Activated CD4-positive, CD25-positive, alpha-beta regulatory T cell (primary cell): ENCODE data around the gene FOXC2.
A peak's percentile ranks its signal among the peaks of the same experiment; 100 is the strongest.

Experiments used
- DNase-seq, 4 experiments: peaks; one replicate each; lab custom pipeline; 2025; lab: John Stamatoyannopoulos, UW

The FOXC2 gene

GRCh38 chr16:86590501-86591144 lies 24.0 kb downstream of the FOXC2 start:
- DNase-seq: no peak

DNA sequence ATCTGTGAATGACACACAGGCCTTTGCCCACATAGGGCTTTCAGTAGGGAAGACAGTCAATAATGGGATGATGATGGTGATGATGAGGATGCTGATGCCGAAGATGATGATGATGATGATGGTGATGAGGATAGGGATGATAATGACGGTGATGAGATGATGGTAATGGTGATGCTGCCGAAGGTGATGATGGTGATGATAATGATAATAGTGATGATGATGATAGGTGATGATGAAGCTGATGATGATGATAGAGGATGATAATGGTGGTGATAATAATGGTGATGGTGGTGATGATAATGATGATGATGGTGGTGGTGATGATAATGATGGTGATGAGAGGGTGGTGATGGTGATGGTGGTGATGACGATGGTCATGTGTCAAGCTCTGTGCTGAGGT lies 24.6 kb downstream of the FOXC2 start:
- DNase-seq: no peak

DNA sequence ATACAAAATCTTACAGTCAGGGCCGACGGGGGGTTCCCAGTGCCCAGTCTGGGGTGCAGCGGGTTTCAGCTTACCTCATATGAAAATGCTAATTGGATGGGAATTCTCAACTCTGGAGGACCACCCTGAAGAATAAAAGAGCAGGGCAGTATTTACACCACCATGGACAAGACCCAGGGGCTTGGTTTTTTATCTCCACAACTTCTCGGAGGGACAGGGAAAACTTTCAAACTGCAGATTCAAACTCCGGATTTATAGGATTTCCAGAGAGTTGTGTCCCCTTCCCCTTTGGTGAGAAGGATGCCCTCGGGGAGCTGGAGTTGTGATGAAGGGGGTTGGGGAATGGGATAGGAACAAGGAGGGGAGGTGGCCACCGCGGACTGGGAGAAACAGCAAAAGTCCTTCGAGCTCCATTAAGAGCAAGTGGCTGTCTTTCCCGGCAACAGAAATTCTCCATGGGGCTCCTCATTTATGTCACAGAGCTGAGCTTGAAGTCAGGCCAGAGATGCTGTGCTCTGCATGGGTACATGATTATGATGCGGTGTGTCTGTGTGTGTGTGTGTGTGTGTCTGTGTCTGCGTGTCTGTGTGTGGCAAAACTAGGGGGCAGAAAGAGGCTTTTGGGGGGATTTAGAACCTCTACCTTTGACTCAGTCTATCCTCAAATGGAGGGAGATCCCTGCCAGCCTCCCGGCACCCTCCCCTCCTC lies 27.4 kb downstream of the FOXC2 start:
- no peak for DNase-seq

DNA sequence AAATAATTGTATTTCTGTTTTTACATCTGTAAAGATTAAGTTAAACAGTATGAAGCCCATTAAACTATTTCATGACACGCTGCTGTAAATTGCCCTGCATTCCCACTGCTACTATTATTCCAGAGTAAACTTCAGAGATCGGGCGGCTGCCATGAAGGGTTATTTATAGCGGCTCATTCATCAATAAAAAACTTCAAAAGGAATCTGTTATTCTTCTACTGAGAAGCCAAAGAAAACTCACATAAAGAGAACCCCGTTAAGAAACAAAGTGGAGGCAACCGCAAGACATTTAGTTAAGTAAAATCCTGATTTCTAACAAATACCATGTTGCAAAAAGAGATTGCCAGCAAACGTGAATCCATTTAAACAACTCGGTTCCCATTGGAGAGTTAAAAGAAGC lies 28.1 kb downstream of the FOXC2 start:
- no peak for DNase-seq

GRCh38 chr16:86595983-86596605 lies 29.5 kb downstream of the FOXC2 start:
- no peak for DNase-seq

DNA sequence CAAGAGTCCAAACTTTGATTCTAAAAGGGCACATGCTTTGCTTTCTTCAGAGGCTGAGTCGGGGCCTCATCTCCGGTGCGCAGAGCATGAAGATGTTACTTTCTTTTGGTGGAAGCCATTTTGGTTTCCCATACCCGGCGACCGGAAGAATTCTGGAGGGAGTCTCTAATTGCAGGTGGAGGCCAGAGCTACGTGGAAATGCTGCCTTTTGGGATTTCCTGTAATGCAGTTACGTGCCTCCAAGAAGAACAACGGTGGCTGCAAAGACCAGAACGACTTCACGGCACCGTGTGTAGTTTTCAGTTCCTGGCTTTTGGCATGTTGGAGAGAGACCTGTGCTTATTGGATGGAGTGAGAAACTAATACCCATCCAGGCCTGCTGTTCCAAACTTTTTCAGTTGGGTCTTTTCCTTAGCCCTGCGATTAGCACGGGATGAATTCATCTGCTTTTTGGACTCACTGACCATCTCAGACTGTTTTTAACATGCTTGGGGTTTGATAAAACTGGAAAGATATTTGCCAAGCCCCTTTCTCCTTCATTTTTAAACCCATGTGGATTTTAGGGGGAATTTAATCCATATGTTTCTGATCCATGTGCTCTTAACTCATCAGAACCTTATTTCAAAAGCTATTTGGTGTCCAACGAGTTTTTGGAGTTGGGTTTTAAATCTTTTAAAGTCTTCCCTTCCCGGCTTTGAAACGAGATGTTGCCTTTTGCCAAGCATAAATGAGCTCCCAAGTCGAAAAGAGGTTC lies 30.7 kb downstream of the FOXC2 start:
- no peak for DNase-seq

DNA sequence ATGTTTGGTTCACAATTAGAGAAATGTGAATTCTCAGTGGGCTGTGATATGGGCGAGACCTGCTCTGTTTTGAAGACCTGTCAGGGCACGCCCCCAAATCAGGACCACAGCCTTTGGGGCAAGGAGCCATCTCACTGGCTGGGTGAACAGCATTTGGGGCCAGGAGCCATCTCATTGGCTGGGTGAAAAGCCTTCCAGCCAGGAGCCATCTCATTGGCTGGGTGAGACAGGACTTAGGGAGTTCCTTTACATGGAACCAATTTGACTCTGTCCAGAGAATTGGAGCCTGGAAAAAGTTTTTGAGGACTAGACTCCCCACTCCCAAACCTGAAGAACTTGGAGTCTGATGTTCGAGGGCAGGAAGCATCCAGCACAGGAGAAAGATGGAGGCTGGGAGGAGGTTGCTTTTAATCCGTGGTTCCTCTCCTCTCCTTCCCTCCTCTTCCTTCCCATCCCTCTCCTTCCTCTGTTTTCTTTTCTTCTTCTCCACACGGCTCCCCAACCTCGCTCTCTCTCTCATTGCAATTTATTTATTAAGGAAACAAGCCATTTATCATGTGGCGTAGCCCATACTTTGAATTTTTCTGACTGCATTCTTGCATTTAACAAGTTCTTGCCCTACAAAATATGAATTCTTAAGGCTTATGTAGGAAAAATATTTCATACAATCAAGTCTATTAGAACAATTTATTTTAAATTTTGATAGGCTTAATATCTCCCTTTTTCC lies 31.4 kb downstream of the FOXC2 start:
- DNase-seq: no peak

DNA sequence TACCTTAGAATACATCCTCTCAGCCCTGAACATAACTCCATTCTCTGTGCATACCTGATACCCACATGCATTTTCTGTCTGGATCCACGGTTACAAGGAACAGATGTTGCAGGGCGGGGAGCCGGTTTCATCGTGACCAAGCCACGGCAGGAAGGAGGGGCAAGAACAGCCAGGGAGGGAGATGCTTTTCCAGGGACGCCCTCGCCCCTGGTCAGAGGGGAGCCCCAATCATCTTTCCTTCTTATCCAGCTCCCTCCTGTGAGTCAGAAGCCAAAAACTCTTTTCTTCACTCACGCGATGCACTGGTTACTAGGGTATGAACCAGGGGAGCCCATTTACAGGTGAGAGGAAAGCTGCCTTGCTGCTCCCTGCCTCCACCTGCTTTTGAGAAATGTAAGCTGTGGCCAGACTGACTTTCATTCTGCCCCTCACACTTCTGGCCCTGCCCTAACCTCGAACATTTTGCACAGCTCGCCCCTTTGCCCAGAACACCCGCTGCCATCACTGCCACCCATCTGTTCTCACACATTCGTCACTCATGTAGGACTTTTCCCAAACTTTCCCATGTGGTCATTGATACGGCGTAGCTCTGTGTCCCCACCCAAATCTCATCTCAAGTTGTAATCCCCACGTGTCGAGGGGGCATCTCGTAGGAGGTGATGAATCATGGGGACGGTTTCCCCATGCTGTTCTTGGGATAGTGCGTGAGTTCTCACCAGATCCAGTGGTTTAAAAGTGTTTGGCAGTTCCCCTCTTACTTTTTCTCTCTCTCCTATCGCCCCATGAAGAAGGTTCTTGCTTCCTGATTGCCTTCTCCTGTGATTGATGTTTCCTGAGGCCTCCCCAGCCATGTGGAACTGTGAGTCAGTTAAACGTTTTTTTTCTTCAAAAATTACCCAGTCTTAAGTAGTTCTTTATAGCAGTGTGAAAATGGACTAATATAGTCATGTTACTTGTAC lies 32.3 kb downstream of the FOXC2 start:
- no peak for DNase-seq

DNA sequence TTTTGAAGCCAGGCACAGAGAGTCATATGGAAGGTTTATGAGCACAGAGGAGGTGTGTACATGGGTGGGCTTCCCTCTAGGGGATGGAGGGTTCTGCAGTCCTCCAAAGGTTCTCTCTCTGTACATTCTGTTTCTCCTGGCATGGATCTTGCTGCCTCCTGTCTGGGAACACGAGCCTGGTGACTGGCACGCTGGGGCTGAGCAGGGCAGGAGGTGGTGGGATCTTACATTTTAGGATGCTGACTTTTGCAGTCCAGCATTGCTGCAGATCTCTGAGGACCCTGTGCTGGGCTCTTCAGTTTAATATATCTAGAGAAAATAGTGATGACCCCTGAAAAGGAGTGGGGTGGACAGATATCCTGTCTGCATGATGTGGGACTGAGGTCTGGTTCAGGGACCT lies 34.7 kb downstream of the FOXC2 start:
- no peak for DNase-seq

GRCh38 chr16:86602521-86602920 lies 35.9 kb downstream of the FOXC2 start:
- no peak for DNase-seq

DNA sequence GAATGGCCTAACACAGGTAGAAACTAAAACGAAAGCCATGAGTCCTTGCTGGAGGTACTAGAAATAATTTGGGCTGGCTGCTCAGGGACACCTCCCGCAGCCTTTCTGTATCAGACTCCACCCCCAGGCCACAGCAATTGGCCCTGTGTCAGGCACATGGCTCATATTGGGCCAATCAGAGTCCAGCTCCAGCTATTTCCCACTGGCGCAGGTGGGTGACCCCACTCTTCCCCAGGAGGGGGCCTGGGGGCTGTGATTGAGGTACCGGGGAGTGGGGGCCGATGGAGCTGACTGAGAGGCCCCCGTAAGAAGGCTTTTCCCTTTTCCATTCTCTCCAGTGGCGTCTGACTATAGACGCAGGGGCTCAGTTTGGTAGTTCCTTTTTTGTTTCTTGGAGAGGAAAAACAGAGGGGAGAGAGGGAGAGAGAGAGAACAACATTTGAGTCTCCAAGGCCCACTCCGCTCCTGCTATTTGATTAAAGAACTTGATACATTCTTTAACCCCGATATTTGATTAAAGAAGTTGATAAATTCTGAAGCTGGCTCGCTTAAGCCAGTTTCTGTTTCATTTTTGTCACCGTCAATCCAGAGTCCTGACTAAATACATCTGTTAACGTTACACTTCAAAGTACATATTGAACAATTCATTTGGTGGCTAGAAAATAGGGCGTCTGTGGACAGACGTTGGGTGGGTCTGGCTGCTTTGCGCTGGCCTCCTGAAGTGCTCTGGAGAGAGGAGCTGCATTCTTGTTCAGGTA lies 38.0 kb downstream of the FOXC2 start:
- DNase-seq: peak in 1 of 4 experiments; percentile 9

DNA sequence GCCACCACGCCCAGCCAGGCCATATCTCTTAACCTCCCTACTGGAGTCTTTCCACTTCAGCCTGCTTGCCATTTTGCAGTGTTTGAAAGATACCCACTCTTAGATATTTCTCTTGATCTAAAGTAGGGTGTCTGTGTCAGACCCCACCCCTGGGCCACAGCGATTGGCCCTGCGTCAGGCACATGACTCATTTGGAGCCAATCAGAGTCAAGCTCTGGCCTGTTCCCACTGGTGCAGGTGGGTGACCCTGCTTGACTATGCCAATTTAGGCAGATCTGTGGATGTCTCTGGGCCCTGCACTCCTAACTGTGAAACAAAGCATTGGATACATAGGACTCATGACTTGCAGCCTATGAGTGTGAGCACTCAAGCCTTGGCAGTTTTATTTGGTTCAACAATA lies 39.3 kb downstream of the FOXC2 start:
- no peak for DNase-seq

- no peak for DNase-seq
Measured at GRCh38 chr16:86608301-86608747, 41.7 kb downstream of the FOXC2 start.

- no peak for DNase-seq
Measured at GRCh38 chr16:86609115-86609514, 42.5 kb downstream of the FOXC2 start.

- DNase-seq: no peak
Measured at GRCh38 chr16:86609661-86610060, 43.0 kb downstream of the FOXC2 start.

GRCh38 chr16:86610779-86611524 lies 44.3 kb downstream of the FOXC2 start:
- DNase-seq: no peak

- DNase-seq: no peak
Measured at GRCh38 chr16:86611525-86611855, 44.9 kb downstream of the FOXC2 start.

- no peak for DNase-seq
Measured at GRCh38 chr16:86611941-86612340, 45.3 kb downstream of the FOXC2 start.

- no peak for DNase-seq
Measured at GRCh38 chr16:86614699-86615098, 48.1 kb downstream of the FOXC2 start.
